ENCODE results near the gene HDAC5.
"Not testable (repeated sequence)": the region's sequence is repeated elsewhere in the genome, so short reads cannot be mapped to it uniquely, and the experiment has no call there.

Gene HDAC5

GRCh38 chr17:44123356-44124117 is at the start of gene HDAC5:
Gene HDAC5 (minus strand): TSS chr17:44123641. CDS start chr17:44117515, 6,126 bp downstream.
- DNase-seq: peak; percentile 93 to 96 (median 94)

DNA sequence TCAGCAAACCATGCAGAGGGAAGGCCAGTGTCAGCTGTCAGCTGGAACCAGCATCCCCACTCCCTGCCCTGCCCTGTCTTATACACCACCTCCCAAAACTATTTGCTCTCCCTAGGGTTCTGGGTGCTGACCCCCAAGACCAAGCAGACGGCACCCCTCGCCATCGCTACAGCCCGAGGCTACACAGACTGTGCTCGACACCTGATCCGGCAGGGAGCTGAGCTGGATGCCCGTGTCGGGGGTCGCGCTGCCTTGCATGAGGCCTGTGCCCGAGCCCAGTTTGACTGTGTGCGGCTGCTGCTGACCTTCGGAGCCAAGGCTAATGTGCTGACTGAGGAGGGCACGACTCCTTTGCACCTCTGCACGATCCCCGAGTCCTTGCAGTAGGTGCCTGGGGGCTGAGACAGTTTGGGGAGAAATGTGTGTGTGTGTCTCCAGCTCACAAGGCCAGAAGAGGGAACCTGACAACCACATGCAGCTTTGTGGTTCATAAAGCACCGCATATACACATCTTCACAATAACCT is 48.6 kb upstream of the HDAC5 start:
- DNase-seq: no peak

DNA sequence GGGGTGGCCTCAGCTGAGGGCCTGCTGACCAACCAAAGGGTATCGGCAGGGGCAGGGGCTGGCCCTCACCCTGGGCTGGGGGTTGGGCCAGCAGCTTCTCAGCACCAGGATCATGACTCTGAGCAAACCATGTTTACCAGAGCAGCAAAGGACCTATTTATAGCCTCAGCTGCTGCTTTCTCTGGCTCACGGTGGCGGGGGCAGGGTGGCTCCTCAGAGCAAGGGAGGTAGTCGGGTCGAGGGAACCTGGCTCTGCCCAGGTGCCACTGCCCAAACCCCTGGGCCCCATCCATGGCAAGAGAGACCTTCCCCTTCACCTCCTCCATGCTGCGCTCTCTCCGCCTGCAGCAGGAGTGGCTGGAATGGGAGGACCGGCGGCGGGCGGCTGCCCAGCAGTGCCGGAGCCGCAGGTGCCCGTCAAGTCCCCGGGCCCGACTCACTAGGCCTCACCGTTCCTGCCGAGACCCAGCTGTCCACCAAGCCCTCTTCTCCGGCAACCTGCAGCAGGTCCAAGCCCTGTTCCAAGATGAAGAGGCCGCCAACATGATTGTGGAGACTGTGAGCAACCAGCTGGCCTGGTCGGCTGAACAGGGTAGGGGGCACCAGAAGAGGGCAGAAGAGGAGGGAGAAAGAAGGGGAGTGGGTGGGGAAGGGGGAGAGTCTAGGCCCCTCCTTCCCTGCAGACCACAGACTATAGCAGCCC is 47.2 kb upstream of the HDAC5 start, which contains the start of gene ASB16:
TSS of gene ASB16 (plus strand) at position 206 of the 703 bp plus-strand sequence. CDS start at position 292, 86 bp downstream.
- DNase-seq: peak; percentile 29 to 84 (median 84)

- DNase-seq: no peak
These were observed 46.7 kb upstream of the HDAC5 start for GRCh38 chr17:44170135-44170498.

DNA sequence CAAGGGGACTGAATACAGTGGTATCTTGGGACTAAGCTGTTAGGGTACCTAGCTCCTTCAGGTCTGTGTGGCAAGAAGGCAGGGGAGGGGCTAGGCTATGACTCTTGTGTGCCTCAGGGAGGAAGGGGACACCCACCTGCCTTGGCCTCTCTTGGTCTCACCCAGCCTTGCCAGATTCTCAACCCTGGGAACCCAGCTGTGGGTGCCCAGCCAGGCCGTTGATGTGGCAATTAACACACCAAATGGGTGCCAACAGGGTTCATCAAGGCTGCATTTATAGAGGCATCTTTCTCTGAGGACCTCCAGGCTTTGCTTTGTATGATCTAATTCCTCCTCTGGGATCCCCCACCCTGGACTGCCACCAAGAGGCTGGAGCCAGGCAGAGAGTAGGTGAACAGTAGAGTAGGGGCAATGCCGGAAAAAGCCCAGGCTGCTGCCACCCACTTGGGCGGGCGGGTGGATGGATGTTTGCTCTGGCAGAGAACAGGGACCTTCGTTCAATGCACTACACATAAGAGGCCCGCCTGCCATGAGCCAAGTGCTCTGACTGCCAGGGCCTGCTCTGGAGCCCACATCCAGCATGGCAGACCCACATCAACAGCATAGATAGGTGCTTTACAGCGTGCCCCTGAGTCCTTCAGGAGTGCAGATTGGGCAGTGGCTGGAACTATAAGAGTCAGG is 43.9 kb upstream of the HDAC5 start:
- no peak for DNase-seq

- DNase-seq: no peak
These were observed 41.0 kb upstream of the HDAC5 start for GRCh38 chr17:44164476-44164875.

DNA sequence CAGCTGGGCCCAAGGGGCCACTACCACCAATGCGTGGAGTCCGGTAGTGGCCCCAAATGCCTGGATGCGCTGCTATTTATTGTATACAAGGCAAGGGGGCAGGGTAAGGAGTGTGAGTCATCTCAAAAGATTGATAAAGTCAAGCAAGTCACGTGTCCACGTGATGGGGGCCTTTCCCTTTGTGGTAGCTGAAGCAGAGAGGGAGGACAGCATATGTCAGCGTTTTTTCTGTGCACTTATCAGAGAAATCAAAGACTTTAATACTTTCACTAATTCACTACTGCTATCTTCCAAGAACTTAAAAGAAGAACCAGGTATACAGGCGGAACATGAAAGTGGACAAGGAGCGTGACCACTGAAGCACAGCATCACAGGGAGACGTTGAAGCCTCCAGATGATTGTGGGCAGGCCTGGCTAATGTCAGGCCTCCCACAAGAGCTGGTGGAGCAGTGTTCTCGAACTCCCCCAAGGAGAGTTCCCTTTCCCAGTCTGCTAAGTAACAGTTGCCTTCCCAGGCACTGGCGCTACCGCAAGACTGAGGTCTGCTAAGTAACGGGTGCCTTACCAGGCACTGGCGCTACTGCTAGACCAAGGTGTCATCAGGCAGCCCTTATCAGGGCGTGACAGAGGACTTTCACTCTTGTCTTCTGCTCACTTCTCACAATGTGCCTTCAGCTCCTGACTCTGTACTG is 36.2 kb upstream of the HDAC5 start:
- no peak for DNase-seq

- peak in 1 of 3 experiments; percentile 74 for DNase-seq
These were observed 32.0 kb upstream of the HDAC5 start for GRCh38 chr17:44155488-44155887.

- no peak for DNase-seq
These were observed 29.4 kb upstream of the HDAC5 start for GRCh38 chr17:44152875-44153274.

DNA sequence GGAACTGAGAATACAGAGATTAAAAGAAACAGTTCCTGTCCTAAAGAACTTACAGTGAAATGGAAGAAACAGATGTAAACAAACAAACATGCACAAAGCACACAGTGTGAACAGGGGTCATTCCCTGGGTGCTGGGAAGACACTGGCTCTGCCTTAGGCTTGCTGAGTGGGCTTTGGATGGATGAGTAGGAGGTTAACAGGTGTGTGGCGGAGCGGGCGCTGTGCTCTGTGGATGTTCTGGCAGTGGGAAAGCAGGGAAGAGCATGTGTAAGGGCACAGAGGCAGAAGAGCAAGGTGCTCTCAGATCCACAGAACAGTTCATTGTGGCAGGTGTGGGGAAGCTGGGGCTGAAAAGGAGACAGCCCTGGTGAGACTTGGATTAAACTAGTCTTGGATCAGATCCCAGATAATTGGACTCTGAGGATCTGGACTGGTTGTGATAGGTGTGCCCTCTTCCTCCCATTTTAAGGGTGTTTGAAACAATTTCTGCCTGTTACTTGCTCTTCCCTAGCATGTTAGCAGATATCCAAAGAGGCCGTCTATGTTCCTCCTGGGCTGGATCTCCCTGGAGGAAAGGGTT is 26.4 kb upstream of the HDAC5 start:
- no peak for DNase-seq

- not testable (repeated sequence) for DNase-seq
These were observed 25.6 kb upstream of the HDAC5 start for GRCh38 chr17:44149066-44149465.

DNA sequence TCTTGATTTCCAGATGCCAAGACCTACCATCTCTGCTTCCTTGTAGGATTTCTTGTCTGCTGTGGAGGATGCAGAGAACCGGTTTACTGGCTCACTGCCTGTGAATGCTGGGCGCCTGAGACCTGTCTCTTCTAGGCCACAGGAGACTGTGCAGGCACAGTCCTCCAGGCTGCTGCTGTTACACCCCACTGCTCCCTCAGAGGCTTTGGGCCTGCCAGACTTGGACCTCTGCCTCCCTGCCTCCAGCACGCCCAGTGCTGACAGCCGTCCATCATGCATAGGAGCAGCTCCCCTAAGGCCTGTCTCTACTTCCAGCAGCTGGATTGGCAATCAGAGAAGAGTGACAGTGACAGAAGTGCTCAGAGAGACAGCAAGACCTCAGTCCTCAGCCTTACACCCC is 24.4 kb upstream of the HDAC5 start:
- no peak for DNase-seq

DNA sequence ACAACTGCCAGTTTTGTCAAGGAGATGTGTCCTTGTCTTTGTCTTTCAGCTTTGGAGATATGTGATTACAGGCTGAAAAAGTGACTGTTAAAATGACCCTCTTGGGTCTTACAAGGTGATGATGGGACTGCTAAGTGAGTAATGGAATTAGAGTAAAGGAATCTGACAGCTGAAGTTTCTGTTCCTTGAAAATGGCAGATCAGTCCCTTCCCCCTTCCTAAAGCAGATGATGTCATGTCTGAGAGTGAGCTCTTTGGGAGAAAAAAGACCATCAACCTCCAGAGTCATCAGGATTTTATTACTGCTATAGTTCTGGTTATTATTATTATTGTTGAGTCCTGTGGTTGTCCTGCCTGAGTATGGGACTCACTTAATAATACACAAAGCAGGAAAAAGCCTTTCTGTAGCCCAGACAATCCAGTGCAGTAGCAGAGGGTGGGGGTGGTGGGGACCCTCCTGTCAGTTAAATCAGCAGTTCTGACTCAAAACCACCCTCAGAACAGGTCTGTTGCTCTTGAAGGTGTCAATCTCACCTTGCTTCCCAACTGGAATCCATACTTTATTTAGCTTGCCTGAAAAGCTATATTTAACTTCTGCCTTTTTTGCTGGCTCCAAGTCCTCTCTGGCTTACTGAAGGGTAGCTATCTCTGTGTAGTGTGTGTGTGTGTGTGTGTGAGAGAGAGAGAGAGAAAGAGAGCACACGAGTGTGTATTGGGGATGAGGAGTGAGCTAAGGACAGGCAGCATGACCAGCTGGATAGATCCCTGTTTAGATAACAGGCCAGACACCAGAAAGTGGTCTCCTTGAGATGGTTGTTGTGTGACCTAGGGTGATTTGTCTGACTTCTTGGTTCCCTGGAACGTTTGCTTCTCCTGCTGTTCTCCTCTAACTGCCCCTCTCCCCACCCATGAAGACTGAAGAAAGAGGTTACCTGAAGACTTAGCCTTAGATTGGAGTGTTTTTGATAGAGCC is 23.2 kb upstream of the HDAC5 start:
- no peak for DNase-seq

DNA sequence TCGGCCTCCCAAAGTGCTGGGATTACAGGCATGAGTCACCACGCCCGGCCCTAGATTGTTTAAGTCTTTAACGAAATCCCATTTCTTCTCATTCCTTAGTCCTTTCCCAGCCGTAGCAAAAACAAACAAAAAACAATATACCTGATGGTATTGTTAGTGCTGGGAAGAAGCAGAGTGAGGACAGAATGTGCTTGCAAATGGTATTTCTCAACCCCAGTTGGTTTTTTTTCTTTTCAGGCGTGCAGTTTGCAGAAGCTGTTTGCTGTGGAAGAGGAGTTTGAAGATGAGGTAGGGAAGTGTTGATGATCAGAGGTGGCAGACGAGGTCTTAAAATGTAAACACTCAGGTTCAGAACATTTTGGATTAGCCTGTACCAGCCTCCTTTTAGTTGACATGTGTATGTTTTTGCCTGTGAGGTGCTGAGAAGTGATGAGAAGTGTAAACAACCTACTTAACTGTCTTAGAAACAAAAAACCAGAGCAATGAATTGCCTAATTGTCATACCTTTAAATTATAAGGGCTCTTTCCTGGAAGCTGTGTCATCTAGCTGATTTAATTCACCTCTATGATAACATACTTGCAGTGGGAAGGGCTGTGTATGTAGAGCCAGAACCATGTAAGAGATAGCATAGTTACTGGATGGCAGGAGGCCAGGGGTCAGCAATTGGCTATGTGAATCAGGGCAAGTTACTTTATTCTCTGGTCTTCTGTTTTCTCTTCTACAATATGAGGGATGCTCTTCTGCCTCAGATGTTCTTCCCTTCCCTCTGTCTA is 21.7 kb upstream of the HDAC5 start:
- DNase-seq: no peak

- not testable (repeated sequence) for DNase-seq
These were observed 20.5 kb upstream of the HDAC5 start for GRCh38 chr17:44143921-44144320.

DNA sequence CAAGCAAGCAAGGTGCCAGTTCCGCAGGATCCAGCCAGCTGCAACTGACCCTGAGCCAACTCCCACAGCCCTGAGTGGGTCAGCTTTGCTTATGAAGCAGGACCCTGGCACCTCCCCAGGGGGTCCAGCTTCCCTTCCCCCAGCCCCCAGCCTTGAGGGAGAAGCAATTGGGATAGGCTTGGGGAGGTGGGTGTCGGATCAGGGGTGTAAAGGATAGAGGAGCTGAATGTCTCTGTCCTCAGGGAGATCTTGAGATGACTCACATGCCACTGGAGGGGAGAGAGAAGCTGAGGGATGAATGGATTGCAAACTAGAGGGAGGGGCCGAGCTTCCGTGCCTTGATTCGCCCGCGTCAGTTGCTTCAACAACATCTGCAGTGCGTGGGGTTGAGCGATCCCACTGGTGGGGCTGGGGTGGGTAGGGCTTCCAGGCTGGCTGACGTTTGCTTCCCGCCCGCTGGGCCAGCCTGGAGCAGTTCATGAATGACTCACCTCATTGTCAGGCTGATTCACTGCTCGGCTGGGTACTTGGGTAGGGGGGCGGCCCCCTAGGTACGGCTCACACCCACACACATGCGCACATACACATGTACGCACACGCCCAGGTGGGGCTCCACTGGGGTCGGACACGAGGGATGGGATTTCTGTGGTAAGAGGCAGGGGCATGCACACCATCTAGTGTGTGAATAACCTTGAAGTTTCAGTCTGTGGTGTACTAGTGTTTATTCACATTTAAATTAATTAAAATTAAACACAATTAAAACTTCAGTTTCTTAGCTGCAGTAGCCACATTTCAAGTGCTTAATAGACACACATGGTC is 14.7 kb upstream of the HDAC5 start:
- peak; percentile 9 to 88 (median 77) for DNase-seq

- DNase-seq: no peak
These were observed 11.5 kb upstream of the HDAC5 start for GRCh38 chr17:44134752-44135568.

DNA sequence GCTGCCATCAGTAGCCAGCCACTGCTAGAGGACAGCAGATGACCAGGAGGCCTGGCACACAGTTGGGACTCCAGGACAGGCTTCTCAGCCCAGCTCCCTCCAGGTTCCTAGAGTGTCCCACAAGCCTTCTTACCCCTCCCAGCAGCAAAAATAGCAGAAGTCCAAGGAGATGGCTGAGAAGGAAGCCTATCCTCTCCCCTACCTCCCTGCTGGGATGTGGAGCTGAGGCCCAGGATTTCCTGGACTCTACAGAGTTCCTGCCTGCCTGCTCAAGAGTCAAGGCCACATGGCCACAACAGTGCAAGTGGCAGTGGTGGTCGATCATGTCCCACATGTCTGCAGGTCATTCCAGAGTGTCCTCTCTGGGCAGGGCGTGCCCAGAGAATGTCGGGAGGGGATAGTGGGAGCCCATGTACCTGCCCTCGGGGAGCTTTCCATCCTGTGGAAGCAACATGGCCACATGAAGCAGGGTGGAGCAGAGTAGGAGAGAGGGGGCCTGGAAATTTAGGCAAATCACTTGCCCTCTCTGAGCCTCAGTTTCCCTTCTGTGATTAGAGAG is 10.6 kb upstream of the HDAC5 start:
- no peak for DNase-seq

Data from NCI-H1417 (cell line).